EL (cell line): ENCODE data around the gene UFL1.

Source experiments
- DNase-seq: peaks from one replicate; pipeline ENCODE4 v3.0.0-alpha.2; 2016

Gene UFL1

GRCh38 chr6:96576221-96576620, 54.6 kb downstream of the UFL1 start:
- DNase-seq: no peak

- no peak for DNase-seq
Measured at GRCh38 chr6:96582021-96582420, 60.4 kb downstream of the UFL1 start.

- no peak for DNase-seq
Measured at GRCh38 chr6:96582436-96582835, 60.8 kb downstream of the UFL1 start.

- DNase-seq: no peak
Measured at GRCh38 chr6:96604420-96604819, 82.8 kb downstream of the UFL1 start.
